ENCODE measurements around the gene CLBA1.
"Not testable (repeated sequence)": the region's sequence is repeated elsewhere in the genome, so short reads cannot be mapped to it uniquely, and the experiment has no call there.

CLBA1 gene

DNA sequence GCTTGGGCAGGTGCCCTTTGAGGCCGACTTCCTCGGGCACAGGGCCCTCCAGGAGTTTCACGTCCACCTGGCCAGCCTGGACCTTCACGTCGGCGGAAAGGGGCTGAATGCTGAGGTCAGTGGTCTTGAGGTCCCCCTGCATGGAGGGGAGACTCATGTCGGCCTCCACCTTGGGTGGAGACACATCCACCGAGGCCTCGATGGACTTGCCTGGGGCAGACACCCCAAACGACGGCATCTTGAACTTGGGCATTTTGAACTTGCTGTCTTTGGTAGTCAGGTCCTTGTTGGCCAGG lies 36.9 kb upstream of the CLBA1 start:
- DNase-seq, result no peak

DNA sequence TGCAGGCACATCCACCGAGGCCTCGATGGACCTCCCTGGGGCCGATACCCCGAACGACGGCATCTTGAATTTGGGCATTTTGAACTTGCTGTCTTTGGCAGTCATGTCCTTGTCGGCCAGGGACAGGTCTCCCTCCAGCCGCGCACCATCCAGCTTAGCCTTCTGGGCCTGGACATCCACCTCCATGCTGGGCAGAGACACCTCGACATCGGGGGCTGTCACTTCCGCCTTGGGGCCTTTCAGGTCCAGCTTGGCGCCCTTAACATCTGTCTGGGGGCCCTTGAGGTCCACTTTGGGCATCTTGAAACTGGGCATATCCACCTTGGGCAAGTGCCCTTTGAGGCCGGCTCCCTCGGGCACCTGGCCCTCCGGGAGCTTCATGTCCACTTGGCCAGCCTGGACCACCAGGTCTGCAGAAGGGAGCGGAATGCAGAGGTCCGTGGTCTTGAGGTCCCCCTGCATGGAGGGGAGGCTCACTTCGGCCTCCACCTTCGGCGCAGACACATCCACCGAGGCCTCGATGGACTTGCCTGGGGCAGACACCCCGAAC lies 36.1 kb upstream of the CLBA1 start:
- DNase-seq, result not testable (repeated sequence)

DNA sequence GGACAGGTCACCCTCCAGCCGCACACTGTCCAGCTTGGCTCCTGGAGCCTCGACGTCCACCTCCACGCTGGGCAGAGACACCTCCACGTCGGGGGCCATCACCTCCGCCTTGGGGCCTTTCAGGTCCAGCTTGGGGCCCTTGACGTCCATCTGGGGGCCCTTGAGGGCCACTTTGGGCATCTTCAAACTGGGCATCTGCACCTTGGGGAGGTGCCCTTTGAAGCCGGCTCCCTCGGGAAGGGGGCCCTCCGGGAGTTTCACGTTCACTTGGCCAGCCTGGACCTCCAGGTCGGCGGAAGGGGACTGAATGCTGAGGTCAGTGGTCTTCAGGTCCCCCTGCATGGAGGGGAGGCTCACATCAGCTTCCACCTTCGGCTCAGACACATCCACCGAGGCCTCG lies 35.6 kb upstream of the CLBA1 start:
- no peak for DNase-seq

DNA sequence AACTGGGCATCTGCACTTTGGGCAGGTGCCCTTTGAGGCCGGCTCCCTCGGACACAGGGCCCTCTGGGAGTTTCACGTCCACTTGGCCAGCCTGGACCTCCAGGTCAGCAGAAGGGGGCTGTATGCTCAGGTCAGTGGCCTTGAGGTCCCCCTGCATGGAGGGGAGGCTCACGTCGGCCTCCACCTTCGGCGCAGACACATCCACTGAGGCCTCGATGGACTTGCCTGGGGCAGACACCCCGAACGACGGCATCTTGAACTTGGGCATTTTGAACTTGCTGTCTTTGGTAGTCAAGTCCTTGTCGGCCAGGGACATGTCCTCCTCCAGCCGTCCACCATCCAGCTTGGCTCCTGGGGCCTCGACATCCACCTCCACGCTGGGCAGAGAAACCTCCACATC lies 34.9 kb upstream of the CLBA1 start:
- not testable (repeated sequence) for DNase-seq

GRCh38 chr14:104951863-104952657 lies 33.5 kb upstream of the CLBA1 start:
- not testable (repeated sequence) for DNase-seq

- no peak for DNase-seq
Observed at GRCh38 chr14:104953097-104953496, 32.5 kb upstream of the CLBA1 start.

GRCh38 chr14:104953896-104954656 lies 31.5 kb upstream of the CLBA1 start:
- DNase-seq, result no peak

GRCh38 chr14:104954746-104955395 lies 30.7 kb upstream of the CLBA1 start:
- DNase-seq, result no peak

GRCh38 chr14:104955396-104955770 lies 30.2 kb upstream of the CLBA1 start:
- DNase-seq, result no peak

- no peak for DNase-seq
Observed at GRCh38 chr14:104956290-104956890, 29.2 kb upstream of the CLBA1 start.

- no peak for DNase-seq
Observed at GRCh38 chr14:104957146-104958113, 28.2 kb upstream of the CLBA1 start.

- DNase-seq, result no peak
Observed at GRCh38 chr14:104964546-104964945, 21.0 kb upstream of the CLBA1 start.

- DNase-seq, result no peak
Observed at GRCh38 chr14:104965561-104966231, 19.9 kb upstream of the CLBA1 start.

GRCh38 chr14:104966261-104966865 lies 19.2 kb upstream of the CLBA1 start:
- no peak for DNase-seq

GRCh38 chr14:104966981-104967385 lies 18.6 kb upstream of the CLBA1 start:
- no peak for DNase-seq

GRCh38 chr14:104967386-104968152 lies 18.0 kb upstream of the CLBA1 start:
- no peak for DNase-seq

DNA sequence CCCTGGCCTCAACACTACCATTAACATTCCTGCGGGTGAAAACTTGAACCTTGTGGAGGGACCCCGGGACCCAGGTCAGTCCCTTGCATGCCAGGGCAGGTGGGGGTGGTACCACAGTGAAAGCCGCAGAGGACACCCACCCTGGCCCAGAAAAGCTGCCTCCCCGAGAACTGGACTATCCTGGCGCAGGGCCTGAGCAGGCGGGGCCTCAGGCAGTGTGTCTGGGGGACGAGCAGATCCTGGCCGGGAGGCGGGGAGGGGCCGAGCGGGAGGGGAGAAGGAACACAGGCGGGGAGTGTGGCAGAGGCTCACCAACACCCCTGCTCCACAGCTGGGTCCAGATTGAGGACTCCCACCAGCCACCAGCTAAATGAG lies 17.4 kb upstream of the CLBA1 start:
- DNase-seq, result no peak

GRCh38 chr14:104968541-104969401 lies 16.8 kb upstream of the CLBA1 start:
- no peak for DNase-seq

GRCh38 chr14:104969741-104970230 lies 15.8 kb upstream of the CLBA1 start:
- no peak for DNase-seq
